NCI-H82 treated with DMSO at 0.1 percent for 48 hours (cell line): ENCODE data around the gene ITGB7.

Experiments
- DNase-seq: peaks from one replicate; lab custom pipeline; 2025; ENCODE audit not compliant: unreplicated experiment; lab: John Stamatoyannopoulos, UW

Gene ITGB7

GRCh38 chr12:53151039-53151438 lies 56.0 kb downstream of the ITGB7 start:
- DNase-seq = no peak

- no peak for DNase-seq
Observed at GRCh38 chr12:53147653-53148052, 59.4 kb downstream of the ITGB7 start.

DNA sequence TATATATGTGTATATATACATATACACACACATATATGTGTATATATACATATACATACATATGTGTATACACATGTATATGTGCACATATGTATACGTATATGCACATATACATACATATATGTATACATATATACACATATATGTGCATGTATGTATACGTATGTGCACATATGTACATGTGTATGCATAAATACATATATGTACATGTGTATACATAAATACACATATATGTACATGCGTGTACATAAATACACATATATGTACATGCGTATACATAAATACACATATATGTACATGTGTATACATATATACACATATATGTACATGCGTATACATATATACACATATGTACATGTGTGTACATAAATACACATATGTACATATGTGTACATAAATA lies 59.9 kb downstream of the ITGB7 start:
- DNase-seq = no peak

DNA sequence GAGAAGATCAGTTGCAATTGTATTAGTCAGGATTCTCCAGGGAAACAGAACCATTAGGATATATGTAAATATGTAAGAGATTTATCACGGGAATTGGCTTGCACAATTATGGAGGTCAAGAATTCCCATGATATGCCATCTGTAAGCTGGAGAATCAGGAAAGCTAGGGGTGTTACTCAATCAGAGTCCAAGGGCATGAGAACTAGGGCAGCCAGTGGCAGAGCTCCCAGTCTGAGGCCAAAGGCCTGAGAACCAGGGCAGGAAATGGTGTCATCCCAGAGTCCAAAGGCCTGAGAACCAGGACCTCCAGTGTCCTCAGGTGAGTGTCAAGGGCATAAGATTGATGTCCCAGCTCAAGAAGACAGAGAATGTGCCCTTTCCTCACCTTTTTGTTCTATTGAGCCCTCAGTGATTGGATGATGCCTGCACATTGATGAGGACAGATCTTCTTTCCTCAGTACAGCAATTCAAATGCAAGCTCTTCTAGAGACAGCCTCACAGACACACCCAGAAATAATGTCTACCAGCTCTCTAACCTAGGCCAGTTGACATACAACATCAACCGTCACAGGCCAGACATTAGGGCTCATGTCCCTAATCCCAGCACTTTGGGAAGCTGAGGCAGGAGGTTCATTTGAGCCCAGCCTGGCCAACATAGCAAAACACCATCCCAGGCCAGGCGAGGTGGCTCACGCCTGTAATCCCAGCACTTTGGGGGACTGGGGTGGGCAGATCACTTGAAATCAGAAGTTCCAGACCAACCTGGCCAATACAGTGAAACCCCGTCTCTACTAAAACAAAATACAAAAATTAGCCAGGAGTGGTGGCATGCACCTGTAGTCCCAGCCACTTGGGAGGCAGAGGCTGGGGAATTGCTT lies 61.4 kb downstream of the ITGB7 start:
- DNase-seq = no peak

GRCh38 chr12:53143355-53143754 lies 63.7 kb downstream of the ITGB7 start:
- no peak for DNase-seq
